ENCODE results near the gene CCDC61. TPM values are rescaled to one million over a fixed set of nuclear protein-coding genes. Genes with fewer than 3 reads are reported as not detected.

Gene CCDC61
- total and polyA plus RNA-seq, 4 experiments from 2014 or later, result 6.4 to 39.6 (median 23.3) TPM

DNA sequence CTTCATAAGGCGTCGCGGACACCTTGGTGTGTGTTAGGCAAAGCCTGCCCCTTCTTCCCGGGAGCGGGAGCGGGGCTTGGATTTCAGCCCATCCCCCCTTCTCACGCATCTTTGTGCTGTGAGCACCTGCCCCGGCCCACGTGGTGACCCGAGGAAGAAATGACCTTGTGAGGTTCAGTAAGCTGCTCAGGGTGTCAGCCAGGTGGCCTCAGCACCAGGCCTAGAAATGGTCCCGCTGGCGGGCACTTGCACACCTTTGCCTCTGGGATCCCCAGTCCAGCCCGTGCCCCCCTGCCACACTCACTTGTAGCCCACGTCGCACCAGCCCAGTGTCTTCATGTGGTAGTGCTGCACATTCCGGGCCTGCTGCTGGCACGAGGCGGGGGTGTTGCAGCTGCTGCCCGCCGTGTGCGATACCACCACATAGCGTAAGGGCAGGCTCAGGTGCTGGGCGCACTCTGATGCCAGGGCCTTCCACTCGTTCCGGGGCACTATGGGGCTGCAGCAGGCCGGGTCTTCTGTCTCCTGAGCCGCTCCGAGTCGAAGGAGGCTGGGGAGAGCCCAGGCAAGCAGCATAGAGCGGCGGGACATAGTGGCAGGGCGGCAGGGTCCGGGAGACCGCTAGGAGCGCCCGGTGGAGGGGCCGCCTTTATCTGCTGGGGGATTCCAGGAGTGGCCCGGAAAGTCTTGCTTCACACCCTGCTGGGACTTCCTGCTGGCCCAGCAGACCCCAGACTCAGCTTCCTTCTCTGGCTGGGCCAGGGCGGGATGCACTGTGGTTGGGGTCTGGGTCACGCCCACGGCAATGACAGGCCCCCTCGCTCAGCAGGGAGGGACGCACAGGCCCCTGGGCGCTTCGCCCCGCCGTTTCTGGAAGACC lies 27.4 kb downstream of the CCDC61 start, which contains the start of gene PGLYRP1:
Gene PGLYRP1 (minus strand): TSS at position 623 of the 880 bp plus-strand sequence. CDS start 32 bp downstream, at position 591.
- Mint-ChIP-seq H3K27ac (peak within 1 kb of the TSS in 1 of 7 donors; percentile 25), H3K36me3 (no peaks in the 10 kb centered on the region), H3K4me1 (peaks cover 10 to 21% (median 14%) of the 10 kb centered on the region in 4 donors), H3K9me3 (peaks cover 0 to 7% (median under 1%) of the 10 kb centered on the region in 8 donors), H3K4me3 (no peak within 1 kb of the TSS), H3K27me3 (peaks cover 5 to 13% of the 10 kb centered on the region in 2 donors)
- POLR2A ChIA-PET (ENCODE audit: partially characterized antibody), result no interaction called here
- H3K36me3 ChIP-seq (ENCODE audit: insufficient read depth, low read length), result no peaks in the 10 kb centered on the region
- H3K4me1 ChIP-seq (ENCODE audit: insufficient read depth, low read length), result peaks cover 11% of the 10 kb centered on the region
- CTCF ChIA-PET (ENCODE audit: partially characterized antibody), result interaction anchor here (1.7 kb wide), 1 partner anchor 12 kb away, joined by 3 read pairs; no protein-coding TSS in a partner anchor
- DNase-seq, result no peak
- intact Hi-C loops (cut with micrococcal nuclease), result no loop called here
- no peaks in the 10 kb centered on the region for H3K9me3 ChIP-seq (ENCODE audit: control insufficient read depth in 1 of 2, low read length in 2 of 2)
- H3K27ac ChIP-seq (ENCODE audit: low read depth, low read length), result no peak within 1 kb of the TSS
- H3K27me3 ChIP-seq (ENCODE audit: insufficient read depth, low read length), result peaks cover 4% of the 10 kb centered on the region
- H3K4me3 ChIP-seq (ENCODE audit: low read length in 2 of 2), result no peak within 1 kb of the TSS

DNA sequence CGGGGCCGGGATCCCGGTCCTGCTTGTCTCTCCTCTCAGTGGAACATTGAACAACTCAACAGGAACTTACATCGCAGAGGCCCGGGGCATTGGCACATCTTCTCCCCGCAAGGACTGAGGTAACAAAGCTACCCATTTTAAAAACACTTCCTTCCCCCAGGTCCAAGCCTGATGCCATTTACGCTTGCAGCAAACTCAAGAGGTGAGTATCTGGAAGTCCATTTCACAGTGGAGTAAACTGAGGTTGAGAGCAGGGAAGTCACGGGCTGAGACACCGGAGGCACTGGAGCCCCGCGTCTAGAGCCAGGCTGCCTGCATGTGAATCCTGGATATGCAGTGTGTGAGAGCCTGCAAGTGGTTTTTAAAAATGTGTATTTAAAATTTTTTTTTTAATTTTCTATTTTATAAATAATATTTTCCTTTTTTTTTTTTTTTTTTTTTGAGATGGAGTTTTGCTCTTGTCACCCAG lies 28.1 kb downstream of the CCDC61 start:
- intact Hi-C loops (cut with micrococcal nuclease), result no loop called here
- peak overlapping the region in 1 of 7 donors; percentile 25 for H3K27ac Mint-ChIP-seq
- Histone ChIP-seq H3K9me3 (ENCODE audit: control insufficient read depth in 1 of 2, low read length in 2 of 2) (no peaks in the 10 kb centered on the region), H3K4me1 (ENCODE audit: insufficient read depth, low read length) (peaks cover 11% of the 10 kb centered on the region), H3K36me3 (ENCODE audit: insufficient read depth, low read length) (no peaks in the 10 kb centered on the region), H3K4me3 (ENCODE audit: low read length in 2 of 2) (no peak overlapping the region), H3K27me3 (ENCODE audit: insufficient read depth, low read length) (peaks cover 4% of the 10 kb centered on the region), H3K27ac (ENCODE audit: low read depth, low read length) (no peak overlapping the region)
- DNase-seq, result no peak
- CTCF ChIA-PET (ENCODE audit: partially characterized antibody), result interaction anchor here (1.7 kb wide), 1 partner anchor 13 kb away, joined by 3 read pairs; no protein-coding TSS in a partner anchor
- H3K4me1 Mint-ChIP-seq, result peaks cover 10 to 21% (median 14%) of the 10 kb centered on the region in 4 donors
- no peak overlapping the region for H3K4me3 Mint-ChIP-seq
- no peaks in the 10 kb centered on the region for H3K36me3 Mint-ChIP-seq
- peaks cover 0 to 7% (median under 1%) of the 10 kb centered on the region in 8 donors for H3K9me3 Mint-ChIP-seq
- POLR2A ChIA-PET (ENCODE audit: partially characterized antibody), result no interaction called here
- peaks cover 5 to 13% of the 10 kb centered on the region in 2 donors for H3K27me3 Mint-ChIP-seq

DNA sequence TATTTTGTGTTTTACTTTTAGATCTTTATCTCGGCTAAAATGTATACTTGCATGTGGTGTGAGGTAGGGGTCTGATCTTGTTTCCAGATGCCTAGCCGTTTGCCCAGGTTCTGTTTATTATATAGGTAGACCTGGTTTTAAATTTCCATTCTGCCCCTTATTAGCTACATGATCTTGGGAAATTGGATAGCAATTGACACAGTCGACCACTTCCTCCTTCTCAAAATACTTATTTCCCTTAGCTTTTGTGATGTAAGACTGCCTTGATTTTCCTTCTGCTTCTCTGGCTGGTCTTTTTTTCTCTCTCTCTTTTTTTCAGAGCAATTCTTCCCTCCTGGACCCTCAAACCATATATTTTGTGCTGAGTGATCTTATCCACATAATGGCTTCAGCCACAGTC lies 30.6 kb downstream of the CCDC61 start:
- H3K4me1 ChIP-seq (ENCODE audit: insufficient read depth, low read length), result peaks cover 11% of the 10 kb centered on the region
- ChIA-PET CTCF (ENCODE audit: partially characterized antibody) (interaction anchor here (0.6 to 5.2 kb wide), 4 partner anchors 9 to 239 kb away, joined by 3 to 88 read pairs (median 10); no protein-coding TSS in a partner anchor), POLR2A (ENCODE audit: partially characterized antibody) (interaction anchor here (0.8 kb wide), 1 partner anchor 11 kb away, joined by 3 read pairs; no protein-coding TSS in a partner anchor)
- peaks cover 0 to 7% (median under 1%) of the 10 kb centered on the region in 8 donors for H3K9me3 Mint-ChIP-seq
- H3K36me3 ChIP-seq (ENCODE audit: insufficient read depth, low read length), result no peaks in the 10 kb centered on the region
- no peak overlapping the region for H3K27ac ChIP-seq (ENCODE audit: low read depth, low read length)
- no peak overlapping the region for H3K4me3 ChIP-seq (ENCODE audit: low read length in 2 of 2)
- peaks cover 6 to 17% of the 10 kb centered on the region in 2 donors for H3K27me3 Mint-ChIP-seq
- intact Hi-C loops (cut with micrococcal nuclease), result loop anchor here (5.0 kb wide), 1 partner anchor 461 kb away; no protein-coding TSS in a partner anchor
- H3K4me1 Mint-ChIP-seq, result peaks cover 12 to 26% (median 18%) of the 10 kb centered on the region in 4 donors
- H3K9me3 ChIP-seq (ENCODE audit: control insufficient read depth in 1 of 2, low read length in 2 of 2), result no peaks in the 10 kb centered on the region
- H3K4me3 Mint-ChIP-seq, result peak overlapping the region in 2 of 8 donors; percentile 6 to 9
- peaks cover 4% of the 10 kb centered on the region for H3K27me3 ChIP-seq (ENCODE audit: insufficient read depth, low read length)
- H3K36me3 Mint-ChIP-seq, result no peaks in the 10 kb centered on the region
- H3K27ac Mint-ChIP-seq, result no peak overlapping the region
- DNase-seq, result no peak

DNA sequence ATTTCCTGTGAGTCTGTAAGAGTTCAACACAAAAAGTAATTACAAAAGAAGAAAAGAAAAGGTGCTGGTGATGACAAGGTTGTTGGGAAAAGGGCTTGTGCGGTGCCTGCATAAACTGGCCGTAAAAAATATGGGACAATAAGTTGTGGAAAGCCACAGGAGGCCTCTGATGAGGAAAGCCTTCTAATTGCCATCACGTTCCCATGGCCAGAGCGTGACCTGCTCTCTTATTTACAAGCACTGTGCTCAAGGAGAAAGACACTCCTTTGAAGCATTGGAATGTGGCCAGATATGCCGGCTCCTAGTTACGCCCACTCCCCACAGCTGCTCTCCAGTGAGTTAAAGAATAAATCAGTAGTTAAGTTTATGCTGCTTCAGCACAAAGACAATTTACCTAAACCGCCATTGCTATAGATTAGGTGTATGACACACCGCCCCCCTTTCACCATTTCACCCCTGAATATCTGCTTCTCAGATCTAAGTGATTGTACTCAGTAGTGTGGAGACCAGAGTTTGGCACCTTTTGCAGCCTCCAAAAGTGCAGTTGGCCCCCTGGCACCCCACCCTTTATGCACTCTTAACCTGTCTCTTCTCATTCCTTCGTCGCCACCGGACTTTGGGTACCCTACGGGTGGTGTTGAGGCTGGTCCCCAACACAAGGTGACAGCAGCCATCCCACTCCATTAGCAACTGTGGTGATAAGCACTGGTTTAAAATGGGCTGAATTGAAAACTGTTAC lies 35.7 kb downstream of the CCDC61 start:
- H3K36me3 Mint-ChIP-seq, result no peaks in the 10 kb centered on the region
- intact Hi-C loops (cut with micrococcal nuclease), result no loop called here
- POLR2A ChIA-PET (ENCODE audit: partially characterized antibody), result no interaction called here
- Histone ChIP-seq H3K4me1 (ENCODE audit: insufficient read depth, low read length) (peaks cover 5% of the 10 kb centered on the region), H3K9me3 (ENCODE audit: control insufficient read depth in 1 of 2, low read length in 2 of 2) (no peaks in the 10 kb centered on the region), H3K36me3 (ENCODE audit: insufficient read depth, low read length) (no peaks in the 10 kb centered on the region), H3K27me3 (ENCODE audit: insufficient read depth, low read length) (no peaks in the 10 kb centered on the region), H3K4me3 (ENCODE audit: low read length in 2 of 2) (no peak overlapping the region), H3K27ac (ENCODE audit: low read depth, low read length) (no peak overlapping the region)
- H3K27me3 Mint-ChIP-seq, result peaks cover 4 to 11% of the 10 kb centered on the region in 2 donors
- H3K4me3 Mint-ChIP-seq, result no peak overlapping the region
- H3K4me1 Mint-ChIP-seq, result peaks cover 5 to 16% (median 12%) of the 10 kb centered on the region in 4 donors
- CTCF ChIA-PET (ENCODE audit: partially characterized antibody), result interaction anchor here (1.0 to 5.2 kb wide), 2 partner anchors 12 to 234 kb away, joined by 3 to 88 read pairs; no protein-coding TSS in a partner anchor
- no peak for DNase-seq
- H3K27ac Mint-ChIP-seq, result no peak overlapping the region
- peaks cover 0 to 6% (median 2%) of the 10 kb centered on the region in 8 donors for H3K9me3 Mint-ChIP-seq

DNA sequence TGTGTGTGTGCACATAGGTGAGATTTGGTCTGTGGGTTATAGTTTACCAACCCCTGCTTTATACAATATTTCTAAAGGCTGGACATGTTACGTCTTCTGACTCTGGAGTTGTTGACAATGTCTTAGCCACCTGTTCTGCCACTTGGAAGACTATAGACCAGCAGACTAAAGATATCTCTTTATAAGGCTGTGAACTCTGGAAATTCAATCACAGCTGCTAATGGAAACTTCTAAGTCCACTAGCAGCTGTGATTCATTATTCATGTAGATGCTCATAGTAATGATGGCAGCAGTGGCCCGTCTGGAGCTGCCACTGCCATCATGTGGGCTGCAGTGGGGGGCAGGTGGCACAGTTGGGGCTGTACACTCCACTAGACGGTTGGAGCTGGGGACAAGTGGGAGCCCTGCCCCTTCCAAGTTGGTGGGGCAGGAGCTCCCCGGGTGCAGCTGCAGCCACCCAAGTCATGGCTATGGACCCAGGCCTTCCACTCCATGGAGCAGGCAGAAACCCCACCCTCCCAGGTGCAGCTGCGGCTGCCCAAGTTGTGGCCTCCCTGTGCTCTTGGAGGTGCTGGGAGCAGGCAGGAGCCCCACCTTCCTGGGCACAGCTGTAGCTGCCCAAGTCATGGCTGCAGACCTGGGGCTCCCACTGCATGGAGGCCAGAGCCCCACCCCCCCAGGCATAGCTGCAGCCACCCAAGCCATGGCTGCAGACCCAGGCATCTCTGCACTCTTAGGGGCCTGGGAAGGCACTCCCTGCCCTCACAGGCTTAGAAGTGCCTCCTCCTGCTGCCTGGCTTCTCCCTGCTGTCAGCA lies 36.7 kb downstream of the CCDC61 start:
- no peaks in the 10 kb centered on the region for H3K27me3 ChIP-seq (ENCODE audit: insufficient read depth, low read length)
- H3K9me3 Mint-ChIP-seq, result peaks cover 0 to 3% (median under 1%) of the 10 kb centered on the region in 8 donors
- H3K27ac Mint-ChIP-seq, result no peak overlapping the region
- no peaks in the 10 kb centered on the region for H3K36me3 Mint-ChIP-seq
- H3K4me1 Mint-ChIP-seq, result peaks cover 2 to 6% (median 4%) of the 10 kb centered on the region in 4 donors
- no peaks in the 10 kb centered on the region for H3K9me3 ChIP-seq (ENCODE audit: control insufficient read depth in 1 of 2, low read length in 2 of 2)
- ChIA-PET POLR2A (ENCODE audit: partially characterized antibody) (no interaction called here), CTCF (ENCODE audit: partially characterized antibody) (interaction anchor here (1.0 kb wide), 1 partner anchor 11 kb away, joined by 3 read pairs; no protein-coding TSS in a partner anchor)
- peaks cover 4 to 10% of the 10 kb centered on the region in 2 donors for H3K27me3 Mint-ChIP-seq
- H3K36me3 ChIP-seq (ENCODE audit: insufficient read depth, low read length), result no peaks in the 10 kb centered on the region
- no peaks in the 10 kb centered on the region for H3K4me1 ChIP-seq (ENCODE audit: insufficient read depth, low read length)
- DNase-seq, result no peak
- no peak overlapping the region for H3K27ac ChIP-seq (ENCODE audit: low read depth, low read length)
- H3K4me3 ChIP-seq (ENCODE audit: low read length in 2 of 2), result no peak overlapping the region
- H3K4me3 Mint-ChIP-seq, result no peak overlapping the region
- intact Hi-C loops (cut with micrococcal nuclease), result no loop called here

DNA sequence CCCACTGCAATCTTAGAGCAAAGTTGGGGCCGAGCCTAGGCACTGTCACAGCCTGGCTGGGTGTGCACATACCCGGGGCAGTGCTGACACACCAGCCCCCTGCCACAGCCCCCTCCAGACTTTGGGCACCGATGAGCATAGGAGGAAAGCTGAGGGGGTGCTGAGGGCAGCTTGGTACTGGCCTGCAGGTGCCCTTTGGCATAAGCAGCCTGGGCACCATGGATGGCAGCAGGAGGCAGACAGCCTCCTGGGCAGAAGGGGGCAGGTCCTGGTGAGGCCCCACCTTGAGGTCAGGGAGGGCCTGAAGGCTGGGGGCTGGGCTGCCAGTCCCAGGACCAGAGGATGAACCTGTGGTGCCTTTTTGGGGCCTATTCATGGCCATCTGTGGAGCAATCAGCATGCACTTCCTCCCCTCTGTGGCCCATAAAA lies 37.3 kb downstream of the CCDC61 start:
- H3K4me1 ChIP-seq (ENCODE audit: insufficient read depth, low read length), result no peaks in the 10 kb centered on the region
- DNase-seq, result no peak
- H3K4me3 Mint-ChIP-seq, result no peak overlapping the region
- H3K27ac Mint-ChIP-seq, result no peak overlapping the region
- H3K9me3 ChIP-seq (ENCODE audit: control insufficient read depth in 1 of 2, low read length in 2 of 2), result no peaks in the 10 kb centered on the region
- no peaks in the 10 kb centered on the region for H3K27me3 ChIP-seq (ENCODE audit: insufficient read depth, low read length)
- H3K4me1 Mint-ChIP-seq, result peaks cover 2 to 6% (median 4%) of the 10 kb centered on the region in 4 donors
- no peak overlapping the region for H3K27ac ChIP-seq (ENCODE audit: low read depth, low read length)
- no peak overlapping the region for H3K4me3 ChIP-seq (ENCODE audit: low read length in 2 of 2)
- peaks cover 0 to 8% (median 2%) of the 10 kb centered on the region in 8 donors for H3K9me3 Mint-ChIP-seq
- peaks cover 5 to 11% of the 10 kb centered on the region in 2 donors for H3K27me3 Mint-ChIP-seq
- CTCF ChIA-PET (ENCODE audit: partially characterized antibody), result interaction anchor here (1.1 to 2.0 kb wide), 2 partner anchors 24 to 233 kb away, joined by 3 to 9 read pairs; no protein-coding TSS in a partner anchor
- intact Hi-C loops (cut with micrococcal nuclease), result no loop called here
- no peaks in the 10 kb centered on the region for H3K36me3 Mint-ChIP-seq
- POLR2A ChIA-PET (ENCODE audit: partially characterized antibody), result no interaction called here
- no peaks in the 10 kb centered on the region for H3K36me3 ChIP-seq (ENCODE audit: insufficient read depth, low read length)

Measured in CD4-positive, alpha-beta memory T cell (primary cell).